HepG2 (cell line): Measurements from ENCODE around the gene RASAL1. TPM values are rescaled to one million over a fixed set of nuclear protein-coding genes. Genes with fewer than 3 reads are reported as not detected.

Experiments
- ATAC-seq: fragments of 200-7000 bp; cut with Tn5 transposase; 3 replicates; pipeline ENCODE4 v1.9.1; 2020; ENCODE audit warnings: mild to moderate bottlenecking, moderate library complexity
- BruUV-seq: library from RNA; stranded (reverse); fragments of 400-500 nt; replicated peaks from 2 replicates; lab custom pipeline; 2021; lab: Mats Ljungman, UMichigan
- CTCF ChIA-PET: fragments of 300-600 bp; formaldehyde crosslinking; extraction: SDS; loops from one replicate; lab custom pipeline; 2021; ENCODE audit warnings: low total read pairs, inconsistent platforms, low intra/inter-chr PET ratio; lab: Yijun Ruan, JAX
- POLR2A ChIA-PET: fragments of 350-600 bp; sonication (Branson Sonifier 250); formaldehyde crosslinking; loops from one replicate; lab custom pipeline; 2020; ENCODE audit warnings: antibody characterized with exemption, inconsistent platforms; lab: Yijun Ruan, JAX
- DNase-seq: peaks from one replicate; pipeline ENCODE4 v3.0.0-alpha.2; 2015; ENCODE audit warnings: low spot score
- FAIRE-seq: peaks from 3 replicates; lab custom pipeline; 2011; peaks lifted over from hg19 to GRCh38; lab: Jason Lieb, UNC
- H2AFZ ChIP-seq: one replicate; pipeline ENCODE4 v1.6.1; 2011; ENCODE audit warnings: low read length, inconsistent platforms
- H3K27ac ChIP-seq: fragments of 300-600 bp; 3 replicates; pipeline ENCODE4 v1.8.0; 2011; ENCODE audit warnings: mixed run types, mild to moderate bottlenecking, mixed read lengths, low read length, inconsistent platforms; ENCODE audit not compliant: insufficient read depth; ENCODE audit errors: extremely low read length
- H3K27me3 ChIP-seq, 2 experiments: fragments of 200-600 bp in 1 of 2; 2 replicates in 1 of 2; 3 replicates in 1 of 2; pipeline versions ENCODE4 v1.6.0 to v1.8.0; 2011; ENCODE audit warnings: low read length in 2 of 2, mild to moderate bottlenecking in 2 of 2, moderate library complexity in 2 of 2, inconsistent platforms in 1 of 2; ENCODE audit not compliant: insufficient read depth in 2 of 2, control insufficient read depth in 1 of 2
- H3K36me3 ChIP-seq, 2 experiments: fragments of 200-600 bp in 1 of 2; replicated peaks in 1 of 2; 2 replicates in 1 of 2; 3 replicates in 1 of 2; pipeline versions ENCODE4 v1.5.1 to v1.8.0; 2011; ENCODE audit warnings: low read length in 2 of 2, inconsistent platforms in 1 of 2; ENCODE audit not compliant: insufficient read depth in 2 of 2, control insufficient read depth in 1 of 2
- H3K4me1 ChIP-seq: 2 replicates; pipeline ENCODE4 v1.5.1; 2012; ENCODE audit warnings: low read length, inconsistent platforms; ENCODE audit not compliant: insufficient read depth
- H3K4me2 ChIP-seq: 2 replicates; pipeline ENCODE4 v1.6.0; 2011; ENCODE audit warnings: low read depth, low read length, inconsistent platforms
- H3K4me3 ChIP-seq, 3 experiments: fragments of 200-600 bp in 1 of 3; sonication (generic), shearing (Covaris generic) in 1 of 3; replicated peaks in 1 of 3; 2 replicates each; pipeline ENCODE4 v1.5.1; 2011 to 2016; ENCODE audit warnings: low read length in 3 of 3, inconsistent platforms in 2 of 3, low read depth in 2 of 3, mild to moderate bottlenecking in 2 of 3, control low read depth in 1 of 3, mixed read lengths in 1 of 3; ENCODE audit not compliant: insufficient read depth in 1 of 3
- H3K79me2 ChIP-seq: one replicate; pipeline ENCODE4 v1.6.1; 2011; ENCODE audit warnings: low read length, inconsistent platforms; ENCODE audit not compliant: insufficient read depth
- H3K9ac ChIP-seq: 2 replicates; pipeline ENCODE4 v1.6.0; 2011; ENCODE audit warnings: mild to moderate bottlenecking, low read depth, low read length, inconsistent platforms; ENCODE audit not compliant: insufficient read depth
- H3K9me3 ChIP-seq: 2 replicates; pipeline ENCODE4 v1.5.1; 2012; ENCODE audit warnings: mild to moderate bottlenecking, low read length
- H4K20me1 ChIP-seq: 2 replicates; pipeline ENCODE4 v1.6.0; 2011; ENCODE audit warnings: inconsistent platforms, mild to moderate bottlenecking, low read length, moderate library complexity; ENCODE audit not compliant: insufficient read depth
- CTCF ChIP-seq: sonication (generic); formaldehyde crosslinking; IDR thresholded peaks from 2 replicates; pipeline ENCODE4 v1.5.0; 2020; ENCODE audit warnings: mild to moderate bottlenecking, missing genetic modification reagents, moderate library complexity
- MNT ChIP-seq: fragments of 450-650 bp; IDR thresholded peaks from 2 replicates; pipeline ENCODE4 v1.6.1; 2016
- SMAD9 ChIP-seq: sonication (generic); formaldehyde crosslinking; IDR thresholded peaks from 2 replicates; pipeline ENCODE4 v1.5.1; 2020; ENCODE audit warnings: mild to moderate bottlenecking, missing genetic modification reagents
- ZNF768 ChIP-seq: sonication (generic); formaldehyde crosslinking; IDR thresholded peaks from 2 replicates; pipeline ENCODE4 v1.4.0; 2020; ENCODE audit warnings: missing genetic modification reagents
- ZNF773 ChIP-seq: sonication (generic); formaldehyde crosslinking; IDR thresholded peaks from 2 replicates; pipeline ENCODE4 v1.4.0; 2020; ENCODE audit warnings: missing genetic modification reagents, borderline replicate concordance
- WGBS: methylation state at CpG from one replicate; pipeline ENCODE4 v1.1.6; 2017; ENCODE audit warnings: low lambda C conversion rate; 5-methylcytosine and 5-hydroxymethylcytosine counted together
- in situ Hi-C: cut with HindIII; loops from 2 replicates; pipeline ENCODE4 v1.10.0; 2017; ENCODE audit warnings: low pct_unique_long_range_greater_than_20kb; ENCODE audit not compliant: extremely low pct_ligation_motif_present
- intact Hi-C: fragments of 100-400 bp; cut with micrococcal nuclease; formaldehyde crosslinking; loops from one replicate; pipeline ENCODE4 v1.10.0; 2022; ENCODE audit not compliant: unreplicated experiment
- polyA plus RNA-seq, 8 experiments: library from polyadenylated mRNA; depleted of rRNA in 3 of 8; stranded (reverse) in 7 of 8; unstranded in 1 of 8; fragments of >200 nt; fragmentation: Illumina TruSeq in 4 of 8; extraction: Trizol in 4 of 8; gene quantifications; 2 replicates each; pipeline versions ENCODE4 v1.2.1 to v1.2.3, GENCODE V29; 2011 to 2016; ENCODE audit warnings: low read depth in 4 of 8, missing spikeins in 1 of 8, mixed read lengths in 1 of 8; ENCODE audit not compliant: insufficient read depth in 1 of 8
- total RNA-seq, 5 experiments: library from RNA; depleted of rRNA; stranded (reverse); fragments of >200 nt; fragmentation: Illumina TruSeq; extraction: Trizol; gene quantifications; 2 replicates each; pipeline ENCODE4 v1.2.3, GENCODE V29; 2016; ENCODE audit warnings: low read depth in 1 of 5

RASAL1 gene
- total and polyA plus RNA-seq, 2 of the 13 experiments (the other 11 are each of a cell fraction or from before 2014, with no cell fraction given), result not detected

- TF ChIP-seq CTCF, result peak; percentile 78
Observed at GRCh38 chr12:113130457-113131135, 5.0 kb downstream of the RASAL1 start (continued).

- H3K27ac ChIP-seq, result no peak overlapping the region
- H2AFZ ChIP-seq, result no peak overlapping the region
- no peak for FAIRE-seq
- H3K27me3 ChIP-seq, result peaks cover 2 to 7% of the 10 kb centered on the region in 2 experiments; a peak in 1 of 5 replicates
- H3K9ac ChIP-seq, result no peak overlapping the region
- no peaks in the 10 kb centered on the region for H4K20me1 ChIP-seq
- POLR2A ChIA-PET, result no interaction called here
- TF ChIP-seq ZNF773 (CRISPR knock-in tag) (no peak), ZNF768 (CRISPR knock-in tag) (0 out of 2 replicates have a peak, but pooled peaks have one; percentile 55), SMAD9 (no peak), MNT (peak; percentile 97)
- intact Hi-C loops, result no loop called here
- no peaks in the 10 kb centered on the region for H3K36me3 ChIP-seq
- no peak for ATAC-seq
- BruUV-seq, result no TSS peak
- H3K4me3 ChIP-seq, result no peak overlapping the region
- no peak for DNase-seq
- no peak overlapping the region for H3K4me2 ChIP-seq
- CTCF ChIA-PET, result no interaction called here
- WGBS, result 65% methylated on average over 8 of the region's 17 CpGs
- in situ Hi-C loops, result no loop called here
- H3K79me2 ChIP-seq, result no peaks in the 10 kb centered on the region
- H3K9me3 ChIP-seq, result no peaks in the 10 kb centered on the region
- H3K4me1 ChIP-seq, result no peaks in the 10 kb centered on the region
Observed at GRCh38 chr12:113129664-113130456, 5.7 kb downstream of the RASAL1 start.
